ENCODE data around the gene BABAM2.
"Not testable (repeated sequence)": the region's sequence is repeated elsewhere in the genome, so short reads cannot be mapped to it uniquely, and the experiment has no call there.

Gene BABAM2

DNA sequence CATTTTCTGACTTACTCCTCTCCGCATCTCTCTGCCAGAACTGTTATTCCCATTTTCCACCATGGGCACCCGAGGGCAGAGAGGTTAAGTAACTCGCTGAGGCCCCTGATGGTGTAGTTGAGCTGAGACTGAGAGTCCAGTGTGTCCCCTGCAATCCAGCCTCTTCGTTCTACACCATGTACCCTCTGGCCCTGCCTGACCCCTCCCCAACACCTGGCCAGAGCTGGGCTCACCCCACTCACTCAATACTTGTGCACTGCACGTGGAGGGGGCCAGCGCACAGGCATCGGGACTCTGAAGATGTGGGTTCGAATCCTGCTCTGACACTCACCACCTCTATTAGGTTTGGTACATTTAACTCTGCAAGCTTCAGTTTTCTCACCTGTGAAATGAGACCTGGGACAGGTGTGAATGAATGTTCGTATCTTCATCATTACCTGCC lies 477.8 kb downstream of the BABAM2 start:
- DNase-seq: no peak

DNA sequence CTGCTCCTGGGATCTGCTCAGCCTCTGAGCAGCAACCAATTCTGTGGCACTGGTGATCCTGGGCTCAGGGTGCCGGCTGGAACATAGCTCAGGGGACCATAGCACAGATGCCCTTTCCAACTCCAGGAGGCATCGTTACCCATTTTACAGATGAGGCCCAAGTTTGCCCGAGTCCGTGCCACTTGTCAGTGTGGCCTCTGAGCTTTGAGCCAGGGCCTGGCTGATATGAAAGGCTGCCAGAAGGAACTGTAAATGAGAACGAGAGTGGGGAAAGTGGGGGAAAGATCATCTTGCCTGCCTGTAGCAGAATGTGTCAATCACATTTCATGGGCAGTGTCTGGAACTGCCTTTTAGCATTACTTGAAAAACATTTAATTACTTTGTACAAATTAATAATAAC lies 478.8 kb downstream of the BABAM2 start:
- DNase-seq: no peak

DNA sequence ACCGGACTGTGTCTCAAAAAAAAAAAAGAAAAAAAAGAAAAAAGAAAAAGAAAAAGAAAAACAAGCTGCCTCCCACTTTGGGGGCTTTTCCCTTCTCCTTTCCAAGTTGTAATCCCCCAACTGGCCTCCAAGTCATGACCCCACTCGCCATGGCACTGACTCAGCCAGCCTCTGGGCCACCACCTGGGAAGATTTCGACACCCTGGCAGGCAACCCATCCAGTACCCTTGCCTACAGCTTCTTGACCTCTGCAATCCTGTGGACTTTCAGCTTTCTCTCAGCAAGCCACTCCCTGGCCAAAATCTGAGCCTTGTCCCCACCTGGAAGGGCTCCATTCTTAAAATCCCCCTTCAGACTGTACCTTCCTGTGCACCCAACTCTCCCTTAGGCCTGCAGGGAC lies 479.8 kb downstream of the BABAM2 start:
- DNase-seq: no peak

DNA sequence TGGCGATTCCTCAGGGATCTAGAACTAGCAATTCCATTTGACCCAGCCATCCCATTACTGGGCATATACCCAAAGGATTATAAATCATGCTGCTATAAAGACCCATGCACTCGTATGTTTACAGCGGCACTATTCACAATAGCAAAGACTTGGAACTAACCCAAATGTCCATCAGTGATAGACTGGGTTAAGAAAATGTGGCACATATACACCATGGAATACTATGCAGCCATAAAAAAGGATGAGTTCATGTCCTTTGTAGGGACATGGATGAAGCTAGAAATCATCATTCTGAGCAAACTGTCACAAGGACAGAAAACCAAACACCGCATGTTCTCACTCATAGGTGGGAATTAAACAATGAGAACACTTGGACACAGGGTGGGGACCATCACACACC lies 481.2 kb downstream of the BABAM2 start:
- DNase-seq: not testable (repeated sequence)

DNA sequence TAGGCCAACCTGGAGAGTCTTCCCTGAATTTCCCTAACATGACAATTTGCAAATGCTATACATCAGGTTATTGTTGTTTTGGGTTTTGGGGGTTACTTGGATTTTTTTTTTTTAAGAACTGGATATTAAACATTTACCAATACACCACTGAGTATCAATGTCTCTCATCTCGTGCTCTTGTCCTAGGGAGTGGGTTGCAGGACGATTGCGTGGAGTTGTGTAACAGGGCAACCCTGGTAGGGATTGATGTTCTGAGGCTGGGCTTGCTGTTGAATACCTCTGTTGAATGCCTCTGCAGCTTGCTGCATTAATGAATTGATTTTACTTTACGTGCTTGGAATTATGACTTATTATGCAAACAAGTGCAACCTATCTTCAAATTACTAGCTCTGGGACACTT lies 483.3 kb downstream of the BABAM2 start:
- DNase-seq: no peak

DNA sequence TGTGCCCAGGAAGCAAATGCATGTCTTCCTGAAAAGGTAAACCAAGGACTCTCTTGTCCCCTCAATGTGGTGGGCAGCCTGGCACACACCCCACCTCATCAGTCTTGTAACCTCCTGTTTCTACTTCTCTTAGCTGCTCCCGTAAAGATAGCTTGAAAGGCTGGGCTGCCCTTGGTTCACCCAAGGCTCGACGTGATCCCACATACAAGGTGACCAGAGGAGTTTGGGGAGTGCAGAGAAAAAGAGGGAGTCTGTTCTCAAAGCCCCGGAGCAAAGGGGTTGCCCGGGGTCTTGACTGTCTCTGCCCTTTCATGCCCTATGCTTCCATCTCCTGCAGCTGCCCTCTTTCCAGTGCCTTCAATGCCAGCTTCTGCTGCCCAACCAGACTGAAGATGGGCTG lies 483.8 kb downstream of the BABAM2 start:
- DNase-seq: no peak

DNA sequence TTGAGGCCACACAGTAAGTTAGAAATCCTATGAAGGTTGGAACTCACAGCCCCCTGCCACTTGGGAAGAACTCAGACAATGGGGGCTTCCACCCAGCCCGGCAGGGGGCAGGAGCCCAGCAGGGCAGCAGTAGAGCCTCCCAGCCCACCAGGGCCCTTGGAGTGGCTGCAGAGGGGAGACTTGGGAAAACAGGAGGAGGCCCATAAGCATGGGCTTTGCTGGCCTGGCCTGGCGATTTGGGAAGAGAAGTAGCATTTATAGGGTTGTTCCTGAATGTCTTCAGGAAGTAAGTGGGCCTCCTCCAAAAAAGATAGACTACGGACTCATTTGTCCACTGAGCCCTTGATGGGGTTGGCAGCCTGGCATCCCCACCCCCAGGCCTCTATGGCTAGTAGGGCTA lies 484.7 kb downstream of the BABAM2 start:
- no peak for DNase-seq

DNA sequence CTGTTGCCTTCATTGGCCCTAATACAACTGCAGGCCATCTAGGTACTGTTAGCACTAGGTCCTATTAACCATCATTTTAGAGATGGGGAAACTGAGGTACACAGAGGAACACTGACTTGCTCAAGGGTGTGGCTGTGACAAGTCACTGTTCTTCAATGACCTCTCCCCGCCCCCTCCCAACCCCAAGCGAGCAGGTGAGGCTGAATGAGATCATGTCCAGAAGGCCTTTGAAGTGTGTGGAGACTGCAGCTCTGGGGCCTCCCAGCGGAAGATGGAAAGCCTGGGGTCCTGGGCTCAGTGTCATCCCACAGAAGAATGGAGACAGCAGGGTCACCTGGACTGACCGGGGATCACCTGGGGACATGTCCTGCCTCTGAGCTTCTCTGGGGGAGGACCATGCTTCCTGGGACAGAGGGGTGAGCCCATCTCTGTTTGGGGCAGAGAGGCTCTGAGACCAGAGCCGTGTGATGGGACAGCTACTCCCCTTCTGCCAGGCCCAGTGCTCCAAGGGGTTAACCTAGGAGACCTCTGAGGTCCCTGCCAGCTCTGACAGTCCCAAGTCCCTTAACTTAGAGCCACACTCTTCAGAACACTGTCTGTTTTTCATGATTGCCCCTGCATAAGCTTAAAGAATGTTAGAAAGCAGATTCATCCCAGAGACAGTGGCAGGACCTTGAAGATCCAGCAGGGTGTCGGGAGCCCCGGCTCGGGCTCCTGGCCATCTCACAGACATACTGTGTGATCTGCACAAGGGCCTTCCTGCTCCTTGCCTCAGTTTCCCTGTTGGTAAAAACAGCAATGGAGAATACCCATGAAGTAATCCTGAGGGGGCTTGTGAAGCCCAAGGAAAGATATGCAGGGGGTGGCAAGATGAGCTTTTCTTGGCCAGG lies 485.5 kb downstream of the BABAM2 start:
- DNase-seq: no peak

DNA sequence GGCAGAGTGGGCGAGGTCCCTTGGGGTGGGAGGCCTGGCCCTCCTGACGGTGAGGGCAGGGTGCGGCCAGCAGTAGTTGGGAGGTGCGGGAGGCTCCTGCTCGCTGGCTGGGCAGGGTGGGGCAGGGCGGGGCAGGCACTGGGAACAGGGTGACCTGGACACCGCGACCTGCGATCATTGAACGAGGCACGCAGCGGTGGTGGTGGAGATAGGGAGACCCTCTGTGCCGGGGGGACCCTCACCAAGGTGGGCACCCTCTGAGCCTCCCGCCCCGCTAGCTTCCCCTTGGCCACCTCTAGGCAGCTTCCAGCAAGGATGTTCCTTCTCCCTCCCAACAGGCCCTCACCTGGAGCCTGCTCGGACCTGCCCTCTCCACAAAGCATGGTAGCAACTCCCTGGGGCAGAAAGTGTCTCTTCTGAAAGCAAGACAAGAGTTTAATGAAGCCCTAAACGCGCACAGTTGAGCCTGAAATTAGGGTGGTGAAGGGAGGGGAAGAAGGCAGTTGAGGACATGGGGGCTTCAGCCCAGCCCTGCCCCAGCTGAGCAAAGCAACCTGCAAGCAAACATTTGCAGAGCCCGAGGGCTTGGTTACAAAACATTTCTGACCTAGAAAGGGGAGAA lies 486.8 kb downstream of the BABAM2 start:
- DNase-seq: no peak

DNA sequence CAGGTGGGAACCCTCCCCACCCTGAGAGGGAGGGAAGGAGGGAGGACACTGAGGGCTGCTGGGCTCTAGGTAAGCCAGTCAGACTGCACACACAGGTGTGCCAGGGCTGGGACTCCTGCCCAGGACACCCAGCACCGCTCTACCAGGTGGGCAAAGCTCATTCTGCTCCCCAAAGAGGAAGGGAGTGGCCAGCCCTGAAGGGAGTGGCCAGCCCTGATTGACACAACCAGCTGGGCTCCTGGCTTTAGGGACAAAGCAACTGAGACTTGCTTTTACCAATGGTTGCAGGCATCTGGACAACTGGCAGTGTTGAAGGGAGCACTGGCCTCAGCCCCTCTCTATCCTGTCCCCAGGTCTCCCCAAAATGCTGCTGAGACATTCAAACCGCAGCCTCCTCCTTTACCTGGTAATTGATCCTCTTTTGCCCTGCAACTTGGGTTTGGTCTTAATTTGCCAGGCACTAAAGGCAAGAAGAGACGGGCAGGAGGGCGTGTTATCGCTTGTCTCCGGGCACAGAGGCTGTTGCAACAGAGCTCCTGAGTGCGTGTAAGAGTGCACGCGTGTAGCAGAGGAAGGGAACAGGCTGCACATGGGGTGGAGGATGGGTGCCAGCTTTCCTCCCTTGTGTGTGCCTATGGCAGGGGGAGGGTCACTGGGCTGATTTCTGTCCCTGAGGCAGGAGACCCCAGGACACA lies 487.6 kb downstream of the BABAM2 start:
- no peak for DNase-seq

DNA sequence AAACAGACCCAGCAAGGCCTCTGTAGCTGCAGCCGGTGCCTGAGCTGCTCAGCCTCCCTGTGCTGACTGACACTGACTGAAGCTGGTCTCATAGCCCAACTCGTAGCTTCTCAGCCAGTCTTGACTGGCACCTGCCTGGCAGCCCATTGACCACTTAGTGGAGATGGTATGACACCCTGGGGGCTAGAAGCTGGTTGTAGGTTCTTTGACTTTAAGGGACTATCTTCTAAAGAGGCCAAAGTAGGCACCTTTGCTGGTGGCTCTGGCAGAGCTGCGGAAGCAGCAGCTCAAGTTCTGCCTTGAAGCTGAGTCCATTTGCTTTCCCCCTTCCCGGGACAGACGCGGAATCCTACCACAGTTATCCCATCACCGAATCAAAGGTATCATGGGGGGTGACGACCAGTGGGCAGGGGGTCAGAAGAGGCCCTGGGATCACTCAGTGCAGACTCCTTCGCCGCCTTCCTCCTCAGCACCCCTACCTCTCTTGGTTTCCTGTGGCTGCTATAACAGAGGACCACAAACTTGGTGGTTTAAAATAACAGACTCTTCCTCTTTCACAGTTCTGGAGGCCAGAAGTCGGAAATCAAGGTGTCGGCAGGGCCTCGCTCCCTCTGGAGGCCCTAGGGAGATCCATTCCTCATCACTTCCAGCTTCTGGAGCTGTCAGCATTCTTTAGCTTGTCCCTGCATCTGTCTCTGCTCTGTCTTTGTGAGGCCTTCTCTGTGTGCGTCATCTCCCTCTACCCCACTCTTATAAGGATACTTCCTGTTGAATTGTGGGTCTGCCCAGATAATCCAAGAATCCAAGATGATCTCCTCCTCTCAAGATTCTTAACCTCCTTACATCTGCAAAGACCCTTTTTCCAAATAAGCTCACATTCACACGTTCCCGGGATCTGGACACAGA lies 488.4 kb downstream of the BABAM2 start:
- no peak for DNase-seq

DNA sequence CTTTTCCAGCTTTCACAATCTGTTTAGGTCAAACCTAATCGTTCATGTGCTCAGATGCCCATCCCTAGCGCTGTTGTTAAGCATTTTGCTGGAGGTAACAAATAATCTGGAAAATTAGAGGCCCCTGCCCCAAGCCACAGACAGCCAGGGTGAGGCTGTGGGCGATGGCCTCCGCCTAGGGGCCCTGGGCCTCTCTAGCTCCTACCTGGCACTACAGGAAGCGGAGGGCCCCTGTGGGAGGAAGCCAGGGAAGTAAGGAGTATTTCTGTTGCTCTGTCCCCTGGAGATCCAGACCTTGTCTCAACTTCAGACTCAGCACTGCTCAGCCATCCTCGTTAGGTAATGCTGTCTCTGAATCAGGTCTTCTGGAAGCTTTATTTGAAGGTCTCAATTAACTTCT lies 489.7 kb downstream of the BABAM2 start:
- no peak for DNase-seq

DNA sequence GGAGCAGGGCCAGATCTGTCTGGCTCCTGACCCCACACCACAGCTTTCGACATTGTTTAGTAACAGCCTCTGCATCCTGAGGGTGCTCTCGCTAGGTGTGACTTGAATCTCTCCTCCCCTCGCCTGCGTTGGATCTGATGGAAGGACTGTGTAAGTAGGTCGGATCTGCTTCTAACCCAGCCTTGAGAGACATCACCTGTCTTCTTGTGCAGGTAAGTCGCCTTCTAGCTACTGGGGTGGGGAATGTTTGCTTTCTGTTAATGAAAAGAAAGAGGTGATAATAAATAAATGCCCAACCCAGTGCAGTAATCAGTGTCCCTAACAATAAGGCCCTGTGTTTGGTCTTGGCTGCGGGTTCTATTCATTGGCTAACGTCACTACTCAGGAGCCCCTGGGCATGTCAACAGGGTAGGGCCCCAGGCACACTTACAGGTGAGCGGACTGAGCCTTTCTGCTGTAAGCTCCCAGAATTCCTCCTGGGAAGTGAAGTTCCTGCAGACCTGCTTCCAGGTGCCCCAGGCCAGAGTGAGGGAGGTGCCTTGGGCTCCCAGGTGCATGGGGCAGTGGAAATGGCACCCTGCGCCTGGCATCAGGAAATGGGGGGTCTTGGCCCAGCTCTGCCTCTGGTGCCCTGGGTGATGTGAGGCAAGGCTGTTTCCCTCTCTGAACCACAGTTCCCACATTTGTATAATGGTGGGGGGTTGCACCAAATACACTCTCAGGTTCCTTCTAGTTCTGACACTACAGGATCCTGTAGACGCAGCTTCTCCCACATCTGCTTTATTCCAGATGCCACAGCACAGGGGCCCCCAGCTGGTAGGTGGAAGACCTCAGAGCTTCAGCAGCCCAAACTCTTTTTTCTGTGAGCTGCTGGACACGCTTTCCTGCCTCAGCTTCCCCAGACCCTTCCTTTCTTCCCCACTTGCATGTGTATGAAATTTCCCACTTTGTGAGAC lies 491.0 kb downstream of the BABAM2 start:
- no peak for DNase-seq

DNA sequence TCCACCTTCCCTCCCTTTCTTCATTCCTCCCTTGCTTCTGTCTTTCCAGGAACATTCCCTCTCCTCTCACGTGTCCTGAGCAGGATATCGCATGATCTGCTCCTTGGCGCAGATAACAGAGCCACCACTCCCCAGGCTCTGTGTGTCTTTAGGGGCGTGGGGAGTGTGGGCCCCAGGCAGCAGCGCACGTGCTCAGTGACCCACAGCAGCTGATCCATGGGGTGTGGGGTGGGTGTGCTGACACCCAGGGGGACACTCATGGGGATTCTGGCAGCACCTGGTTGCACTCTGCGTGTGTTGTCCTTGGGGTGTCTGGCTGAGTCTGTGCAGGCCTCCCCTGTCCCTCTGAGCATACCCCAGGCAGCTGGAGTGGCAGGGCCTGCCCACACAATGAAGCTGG lies 492.2 kb downstream of the BABAM2 start:
- DNase-seq: no peak

DNA sequence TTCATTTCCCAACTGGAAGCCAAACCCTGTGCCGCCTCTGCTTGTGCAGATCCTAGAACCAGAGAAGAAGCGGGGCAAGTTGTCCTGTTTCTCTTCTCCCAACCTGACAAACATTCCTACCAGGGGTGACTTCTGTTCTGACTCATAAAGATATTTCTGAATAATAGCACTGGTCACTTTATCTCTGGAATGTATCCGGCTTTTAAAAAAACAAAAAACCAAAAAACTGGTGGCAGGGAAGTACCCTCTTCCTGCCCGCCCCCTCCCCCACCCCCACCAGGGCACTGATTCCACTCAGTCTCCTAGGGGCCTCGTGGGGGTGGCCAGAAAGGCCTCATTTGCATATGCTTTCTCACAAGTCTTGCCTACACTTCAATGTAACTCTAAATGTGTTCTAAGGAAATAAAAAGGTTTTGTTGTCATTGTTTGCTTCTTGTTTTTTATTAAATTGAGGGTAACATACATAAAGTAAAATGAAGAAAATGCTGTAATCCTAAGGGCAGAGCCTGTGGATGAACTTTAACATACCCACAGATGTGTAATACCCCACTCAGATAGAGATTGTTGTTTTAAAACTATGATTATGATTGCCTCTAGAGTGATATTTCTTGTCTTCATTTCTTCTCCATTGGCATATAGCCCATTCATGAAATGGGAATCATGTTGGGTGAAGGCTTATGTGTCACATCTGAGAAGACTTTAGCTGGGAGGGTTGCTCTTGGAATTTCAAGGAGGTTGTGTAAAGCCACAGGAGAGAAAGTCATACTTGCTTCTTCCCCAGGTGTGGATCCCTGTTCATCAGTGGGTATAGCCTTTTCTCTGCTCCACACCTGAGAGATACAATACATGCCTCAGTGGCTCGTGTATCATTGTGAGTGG lies 496.8 kb downstream of the BABAM2 start:
- no peak for DNase-seq

Data from activated CD4-positive, alpha-beta T cell treated with anti-CD3 and anti-CD28 coated beads for 1 hour (primary cell).